ENCODE results near the gene ETV6. TPM values are rescaled to one million over a fixed set of nuclear protein-coding genes. Genes with fewer than 3 reads are reported as not detected.
A peak's percentile ranks its signal among the peaks of the same experiment; 100 is the strongest.

ETV6 gene
- total and polyA plus RNA-seq, 9 of the 15 experiments (the other 6 are each of a cell fraction or from before 2014, with no cell fraction given), result 0.81 to 12.7 (median 4.1) TPM

- 0 out of 4 replicates have a peak, but pooled peaks of 1 of the 2 experiments have one; percentile 31 for TF ChIP-seq MAZ (CRISPR knock-in tag; conservative IDR thresholded peaks at IDR 0.05 in 1 of 2, IDR thresholded peaks at IDR 0.05 in 1 of 2)
- TF ChIP-seq CAMTA2 (CRISPR knock-in tag; conservative IDR thresholded peaks at IDR 0.05), result no peak
- TF ChIP-seq SAFB2 (IDR thresholded peaks at IDR 0.05; ENCODE audit: borderline replicate concordance, low read depth, low read length, severe bottlenecking), result no peak
- TF ChIP-seq ZNF518B (CRISPR knock-in tag; IDR thresholded peaks at IDR 0.05), result no peak
- TF ChIP-seq CHD2 (IDR thresholded peaks at IDR 0.05; ENCODE audit: low read depth, low read length), result no peak
- TF ChIP-seq ZNF384 (IDR thresholded peaks at IDR 0.05; ENCODE audit: low read depth, low read length), result peak; percentile 72; the same call in 1 of the 2 replicates
- TF ChIP-seq TCF7 (IDR thresholded peaks at IDR 0.05; ENCODE audit: borderline replicate concordance), result no peak
- no peak for TF ChIP-seq CBX2 (IDR thresholded peaks at IDR 0.05; ENCODE audit: insufficient read depth, low read length, poor library complexity, severe bottlenecking)
- TF ChIP-seq PHB (CRISPR knock-in tag; IDR thresholded peaks at IDR 0.05), result no peak
- no peak for TF ChIP-seq ZBTB34 (CRISPR knock-in tag; IDR thresholded peaks at IDR 0.05)
- no peak for TF ChIP-seq U2AF2 (optimal IDR thresholded peaks at IDR 0.05; ENCODE audit: low read depth, low read length)
- no peak for TF ChIP-seq ESRRB (CRISPR knock-in tag; IDR thresholded peaks at IDR 0.05; ENCODE audit: borderline replicate concordance)
- TF ChIP-seq GTF2E2 (tag; IDR thresholded peaks at IDR 0.05), result peak; percentile 87
- no peak for TF ChIP-seq MTA1 (IDR thresholded peaks at IDR 0.05; ENCODE audit: borderline replicate concordance)
- no peak for TF ChIP-seq SUPT5H (IDR thresholded peaks at IDR 0.05)
- no peak for TF ChIP-seq LARP7 (IDR thresholded peaks at IDR 0.05)
- TF ChIP-seq FOXM1 (IDR thresholded peaks at IDR 0.05; ENCODE audit: low read depth), result peak; percentile 58; the same call in 1 of the 2 replicates
- no peak for TF ChIP-seq FOXM1 (CRISPR knock-in tag; IDR thresholded peaks at IDR 0.05; ENCODE audit: low read depth)
- TF ChIP-seq HEY1 (CRISPR knock-in tag; IDR thresholded peaks at IDR 0.05; ENCODE audit: borderline replicate concordance), result no peak
- no peak for TF ChIP-seq BACH1 (tag; IDR thresholded peaks at IDR 0.05)
- TF ChIP-seq FUS (optimal IDR thresholded peaks at IDR 0.05; ENCODE audit: low read depth, low read length), result no peak
- no peak for TF ChIP-seq NFXL1 (CRISPR knock-in tag; IDR thresholded peaks at IDR 0.05)
- peak; percentile 87 for TF ChIP-seq ARID1B (IDR thresholded peaks at IDR 0.05)
- TF ChIP-seq ZNF445 (CRISPR knock-in tag; IDR thresholded peaks at IDR 0.05; ENCODE audit: low read depth), result no peak
- no peak for TF ChIP-seq TGIF2 (CRISPR knock-in tag; IDR thresholded peaks at IDR 0.05)
- TF ChIP-seq TAF15 (IDR thresholded peaks at IDR 0.05; ENCODE audit: low read depth, low read length), result no peak
These were observed 149.5 kb downstream of the ETV6 start (continued) for GRCh38 chr12:11798856-11799501.
